Upper lobe of right lung (tissue), 1 donor: ENCODE data around the gene NHLRC4. TPM values are rescaled to one million over a fixed set of nuclear protein-coding genes. Genes with fewer than 3 reads are reported as not detected.
A peak's percentile ranks its signal among the peaks of the same experiment; 100 is the strongest.

Source experiments
- ATAC-seq: fragments of 200-7000 bp; cut with Tn5 transposase; one replicate; pipeline ENCODE4 v1.9.1; 2020; ENCODE audit warnings: mild to moderate bottlenecking, moderate library complexity
- DNase-seq: peaks from one replicate; pipeline ENCODE4 v3.0.0-alpha.2; 2020
- H3K27ac ChIP-seq: fragments of 200-600 bp; one replicate; pipeline ENCODE4 v1.8.0; 2022
- H3K27me3 ChIP-seq: fragments of 200-600 bp; one replicate; pipeline ENCODE4 v1.8.0; 2022; ENCODE audit warnings: mild to moderate bottlenecking
- H3K36me3 ChIP-seq: fragments of 200-600 bp; one replicate; pipeline ENCODE4 v1.8.0; 2022
- H3K4me1 ChIP-seq: fragments of 200-600 bp; one replicate; pipeline ENCODE4 v1.8.0; 2022
- H3K4me3 ChIP-seq: fragments of 200-600 bp; one replicate; pipeline ENCODE4 v1.8.0; 2022; ENCODE audit warnings: mild to moderate bottlenecking
- H3K9me3 ChIP-seq: fragments of 200-600 bp; one replicate; pipeline ENCODE4 v1.8.0; 2022
- CTCF ChIP-seq: fragments of 200-600 bp; IDR thresholded peaks from one replicate; pipeline ENCODE4 v1.8.0; 2022; ENCODE audit warnings: antibody characterized with exemption
- intact Hi-C: fragments of 100-400 bp; cut with DNase I; formaldehyde crosslinking; loops from one replicate; pipeline ENCODE4 v1.11.0; 2022
- microRNA-seq: library from miRNA; unstranded; fragments of <30 nt; microRNA quantifications from one replicate; pipeline ENCODE4 v1.2.0, GENCODE V29; 2020; ENCODE audit warnings: borderline microRNAs expressed
- total RNA-seq: library from RNA; stranded (reverse); fragmentation: NEBNext Ultra II Directional; extraction: Animal tissue kit (Norgen Biotek cat#: 25700); gene quantifications from one replicate; pipeline ENCODE4 v1.2.1, GENCODE V29; 2021
- donor health status: DM: no; HTN: yes; CAD: no; lungs with severe emphysema.

The NHLRC4 gene
- total RNA-seq, 1 donor from 2014 or later, result 0.98 TPM

GRCh38 chr16:617855-618254 is 51.0 kb downstream of the NHLRC4 start:
- ATAC-seq, result peak; percentile 44
- Histone ChIP-seq H3K27ac (peak overlapping the region; percentile 89), H3K9me3 (no peaks in the 10 kb centered on the region), H3K27me3 (no peaks in the 10 kb centered on the region), H3K4me1 (peaks cover 13% of the 10 kb centered on the region), H3K36me3 (no peaks in the 10 kb centered on the region), H3K4me3 (peak overlapping the region; percentile 36)
- intact Hi-C loops, result no loop called here
- no peak for TF ChIP-seq CTCF
- peak; percentile 87 for DNase-seq

Small RNA genes within 50 kb of the gene (microRNA-seq; reads per million reads assigned to microRNA genes)
- not detected for gene MIR3176
- not detected for gene MIR5587

Other genes with a start within 250 kb of the NHLRC4 start
- gene AXIN1, start 214.3 kb upstream of the NHLRC4 start, total RNA-seq, result 28.9 TPM
- 39.0 TPM for gene MRPL28, start 196.5 kb upstream of the NHLRC4 start, total RNA-seq
- 65.2 TPM for gene PGAP6, start 185.0 kb upstream of the NHLRC4 start, total RNA-seq
- gene NME4, start 169.8 kb upstream of the NHLRC4 start, total RNA-seq, result 45.6 TPM
- 14.2 TPM for gene DECR2, start 165.1 kb upstream of the NHLRC4 start, total RNA-seq
- gene RAB11FIP3, start 141.4 kb upstream of the NHLRC4 start, total RNA-seq, result 44.1 TPM
- 45.2 TPM for gene CAPN15, start 39.3 kb upstream of the NHLRC4 start, total RNA-seq
- gene PRR35, start 6.6 kb upstream of the NHLRC4 start, total RNA-seq, result not detected
- gene PIGQ, start 3.0 kb downstream of the NHLRC4 start, total RNA-seq, result 59.4 TPM
- gene RAB40C, start 23.1 kb downstream of the NHLRC4 start, total RNA-seq, result 47.6 TPM
- 1.5 TPM for gene WFIKKN1, start 64.0 kb downstream of the NHLRC4 start, total RNA-seq
- 53.5 TPM for gene METTL26, start 69.3 kb downstream of the NHLRC4 start, total RNA-seq
- 57.9 TPM for gene MCRIP2, start 74.8 kb downstream of the NHLRC4 start, total RNA-seq
- gene WDR90, start 82.4 kb downstream of the NHLRC4 start, total RNA-seq, result 23.2 TPM
- gene RHOT2, start 101.1 kb downstream of the NHLRC4 start, total RNA-seq, result 92.5 TPM
- gene RHBDL1, start 108.7 kb downstream of the NHLRC4 start, total RNA-seq, result 2.0 TPM
- 98.9 TPM for gene STUB1, start 113.4 kb downstream of the NHLRC4 start, total RNA-seq
- 51.3 TPM for gene JMJD8, start 117.3 kb downstream of the NHLRC4 start, total RNA-seq
- 12.9 TPM for gene WDR24, start 123.4 kb downstream of the NHLRC4 start, total RNA-seq
- 3.6 TPM for gene FBXL16, start 138.8 kb downstream of the NHLRC4 start, total RNA-seq
- 30.4 TPM for gene METRN, start 148.1 kb downstream of the NHLRC4 start, total RNA-seq
- gene ANTKMT, start 154.1 kb downstream of the NHLRC4 start, total RNA-seq, result 30.5 TPM
- 0.78 TPM for gene CCDC78, start 159.4 kb downstream of the NHLRC4 start, total RNA-seq
- gene HAGHL, start 160.1 kb downstream of the NHLRC4 start, total RNA-seq, result 8.9 TPM
- 24.2 TPM for gene CIAO3, start 174.0 kb downstream of the NHLRC4 start, total RNA-seq
- 93.3 TPM for gene MSLN, start 193.7 kb downstream of the NHLRC4 start, total RNA-seq
- 14.2 TPM for gene RPUSD1, start 221.4 kb downstream of the NHLRC4 start, total RNA-seq
- 12.3 TPM for gene CHTF18, start 221.6 kb downstream of the NHLRC4 start, total RNA-seq
- gene GNG13, start 233.7 kb downstream of the NHLRC4 start, total RNA-seq, result not detected